ENCODE measurements around the gene TFDP2. TPM values are rescaled to one million over a fixed set of nuclear protein-coding genes. Genes with fewer than 3 reads are reported as not detected.

The TFDP2 gene
- total RNA-seq, 1 experiment from 2014 or later, result 55.4 TPM

DNA sequence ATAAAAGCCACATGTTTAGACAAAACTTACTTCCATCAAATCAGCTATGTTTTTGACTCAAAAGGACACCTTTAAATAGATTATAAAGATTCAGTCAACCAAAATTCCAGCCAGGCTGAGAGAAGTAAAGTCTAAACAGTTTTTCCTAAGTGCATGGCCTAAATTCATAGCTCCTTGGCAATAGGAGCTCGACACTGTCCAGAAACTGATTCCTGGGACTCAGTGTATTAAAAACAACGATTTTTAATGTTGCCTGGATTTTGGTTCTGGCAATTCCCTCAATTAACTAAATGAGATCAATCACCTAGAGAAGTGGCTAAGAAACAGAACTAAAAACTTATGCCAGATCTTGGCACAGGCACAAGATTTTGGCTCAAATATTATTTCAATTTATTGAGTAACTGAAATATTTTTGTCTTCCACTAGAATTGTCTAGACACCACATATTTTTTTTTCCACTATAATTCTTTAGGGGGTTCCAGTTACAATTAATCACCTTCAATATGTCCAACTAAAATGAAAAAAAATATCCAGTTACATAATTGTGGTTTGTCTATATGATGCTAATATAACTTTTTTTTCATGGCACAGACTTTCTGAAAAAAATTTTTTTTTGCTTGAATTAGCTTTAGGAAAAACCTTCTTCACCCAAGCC lies 135.9 kb downstream of the TFDP2 start (continued):
- TF ChIP-seq RAD21 (IDR thresholded peaks at IDR 0.05; ENCODE audit: low read depth) (no peak), SIN3A (IDR thresholded peaks at IDR 0.05; ENCODE audit: low read depth) (no peak), POLR2AphosphoS5 (IDR thresholded peaks at IDR 0.05; ENCODE audit: low read depth, low read length) (no peak), FOSL1 (IDR thresholded peaks at IDR 0.05; ENCODE audit: low read depth) (no peak), CBX3 (IDR thresholded peaks at IDR 0.05; ENCODE audit: low read depth) (no peak), ZNF274 (IDR thresholded peaks at IDR 0.05; ENCODE audit: low read depth, low read length) (no peak)
- TF ChIP-seq, protein P1, sequence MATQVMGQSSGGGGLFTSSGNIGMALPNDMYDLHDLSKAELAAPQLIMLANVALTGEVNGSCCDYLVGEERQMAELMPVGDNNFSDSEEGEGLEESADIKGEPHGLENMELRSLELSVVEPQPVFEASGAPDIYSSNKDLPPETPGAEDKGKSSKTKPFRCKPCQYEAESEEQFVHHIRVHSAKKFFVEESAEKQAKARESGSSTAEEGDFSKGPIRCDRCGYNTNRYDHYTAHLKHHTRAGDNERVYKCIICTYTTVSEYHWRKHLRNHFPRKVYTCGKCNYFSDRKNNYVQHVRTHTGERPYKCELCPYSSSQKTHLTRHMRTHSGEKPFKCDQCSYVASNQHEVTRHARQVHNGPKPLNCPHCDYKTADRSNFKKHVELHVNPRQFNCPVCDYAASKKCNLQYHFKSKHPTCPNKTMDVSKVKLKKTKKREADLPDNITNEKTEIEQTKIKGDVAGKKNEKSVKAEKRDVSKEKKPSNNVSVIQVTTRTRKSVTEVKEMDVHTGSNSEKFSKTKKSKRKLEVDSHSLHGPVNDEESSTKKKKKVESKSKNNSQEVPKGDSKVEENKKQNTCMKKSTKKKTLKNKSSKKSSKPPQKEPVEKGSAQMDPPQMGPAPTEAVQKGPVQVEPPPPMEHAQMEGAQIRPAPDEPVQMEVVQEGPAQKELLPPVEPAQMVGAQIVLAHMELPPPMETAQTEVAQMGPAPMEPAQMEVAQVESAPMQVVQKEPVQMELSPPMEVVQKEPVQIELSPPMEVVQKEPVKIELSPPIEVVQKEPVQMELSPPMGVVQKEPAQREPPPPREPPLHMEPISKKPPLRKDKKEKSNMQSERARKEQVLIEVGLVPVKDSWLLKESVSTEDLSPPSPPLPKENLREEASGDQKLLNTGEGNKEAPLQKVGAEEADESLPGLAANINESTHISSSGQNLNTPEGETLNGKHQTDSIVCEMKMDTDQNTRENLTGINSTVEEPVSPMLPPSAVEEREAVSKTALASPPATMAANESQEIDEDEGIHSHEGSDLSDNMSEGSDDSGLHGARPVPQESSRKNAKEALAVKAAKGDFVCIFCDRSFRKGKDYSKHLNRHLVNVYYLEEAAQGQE (IDR thresholded peaks at IDR 0.05; ENCODE audit: low read depth), result no peak

DNA sequence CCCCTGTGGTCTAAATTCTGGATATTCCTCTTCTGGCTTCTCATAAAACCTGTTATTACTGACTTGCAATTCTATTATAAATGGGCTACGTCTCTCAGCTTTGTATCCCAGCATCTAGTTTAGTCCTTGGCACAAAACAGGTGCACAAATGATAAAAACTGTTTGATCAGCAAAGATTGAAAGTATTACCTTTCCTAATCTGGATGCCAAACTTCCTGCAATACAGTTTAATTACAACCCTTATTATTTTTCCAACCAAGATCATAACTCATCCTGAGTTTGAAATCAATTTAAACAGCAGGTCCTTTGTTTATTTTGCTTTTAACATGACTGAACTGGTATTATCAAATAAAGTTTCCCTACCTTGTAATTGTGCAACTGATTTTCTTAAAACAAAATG lies 140.3 kb downstream of the TFDP2 start:
- ChIA-PET POLR2A (no interaction called here), CTCF (no interaction called here), RAD21 (ENCODE audit: low non-redundant PET in 1 of 2, low total read pairs in 2 of 2, uncharacterized antibody in 2 of 2, unreplicated experiment in 2 of 2) (no interaction called here)
- no TSS peak for BruUV-seq (replicated peaks)
- H2AFZ ChIP-seq (ENCODE audit: low read depth, low read length, poor library complexity, severe bottlenecking), result no peak overlapping the region
- intact Hi-C loops (cut with micrococcal nuclease), result no loop called here
- no peaks in the 10 kb centered on the region for H3K36me3 ChIP-seq (ENCODE audit: control insufficient read depth in 1 of 2, insufficient read depth in 2 of 2, low read length in 2 of 2)
- H3K27ac ChIP-seq (ENCODE audit: low read depth, low read length), result no peak overlapping the region
- no peaks in the 10 kb centered on the region for H3K9me2 ChIP-seq (ENCODE audit: insufficient read depth)
- no peaks in the 10 kb centered on the region for H3K9me3 ChIP-seq (ENCODE audit: control insufficient read depth in 1 of 2, insufficient read depth in 1 of 2, low read depth in 1 of 2, low read length in 2 of 2)
- no peaks in the 10 kb centered on the region for H3K4me1 ChIP-seq (ENCODE audit: control insufficient read depth in 1 of 2, insufficient read depth in 2 of 2, low read length in 2 of 2)
- H3K9ac ChIP-seq (ENCODE audit: low read length), result no peak overlapping the region
- TF ChIP-seq POLR2A (IDR thresholded peaks at IDR 0.05; ENCODE audit: borderline replicate concordance, extremely low read depth, insufficient read depth, insufficient read length), result no peak
- TF ChIP-seq POLR2AphosphoS5 (IDR thresholded peaks at IDR 0.05; ENCODE audit: low read depth, low read length), result no peak
- no peak for TF ChIP-seq EGR1 (IDR thresholded peaks at IDR 0.05; ENCODE audit: low read depth)
- TF ChIP-seq YY1 (IDR thresholded peaks at IDR 0.05; ENCODE audit: extremely low read depth, insufficient replicate concordance, low read depth, low read length), result no peak
- no peak for TF ChIP-seq RAD21 (IDR thresholded peaks at IDR 0.05; ENCODE audit: low read depth)
- TF ChIP-seq, protein P1 (IDR thresholded peaks at IDR 0.05; ENCODE audit: low read depth), result no peak
- TF ChIP-seq SRF (IDR thresholded peaks at IDR 0.05; ENCODE audit: low read depth), result no peak
- no peak for TF ChIP-seq CBX3 (IDR thresholded peaks at IDR 0.05; ENCODE audit: low read depth)
- H4K20me1 ChIP-seq (ENCODE audit: insufficient read depth), result no peaks in the 10 kb centered on the region
- ATAC-seq (no peak), DNase-seq (ENCODE audit: low read depth, low spot score) (no peak)
- no peak overlapping the region for H3K4me3 ChIP-seq (replicated peaks in 1 of 2; ENCODE audit: low read depth in 1 of 2, low read length in 2 of 2)
- no peak overlapping the region for H3K4me2 ChIP-seq (ENCODE audit: low read length)
- H3K27me3 ChIP-seq (ENCODE audit: insufficient read depth, low read length), result no peaks in the 10 kb centered on the region
- H3K79me2 ChIP-seq (ENCODE audit: insufficient read depth, low read length), result no peaks in the 10 kb centered on the region

Measured in HCT116 (cell line).